K562 (cell line): ENCODE results near the gene DTD1. TPM values are rescaled to one million over a fixed set of nuclear protein-coding genes. Genes with fewer than 3 reads are reported as not detected.

Experiments
- ATAC-seq: fragments of 200-7000 bp; cut with Tn5 transposase; 3 replicates; pipeline ENCODE4 v1.9.1; 2020; ENCODE audit warnings: moderate library complexity
- BruUV-seq: library from RNA; stranded (reverse); fragments of 400-500 nt; replicated peaks from 2 replicates; lab custom pipeline; 2021; lab: Mats Ljungman, UMichigan
- CTCF ChIA-PET: fragments of 300-600 bp; formaldehyde crosslinking; extraction: SDS; loops from one replicate; lab custom pipeline; 2021; ENCODE audit warnings: low intra/inter-chr PET ratio; lab: Yijun Ruan, JAX
- POLR2A ChIA-PET: fragments of 300-600, 350-650 bp; sonication (Branson Sonifier 250); formaldehyde crosslinking; extraction: SDS; loops from one replicate; lab custom pipeline; 2021; ENCODE audit warnings: antibody characterized with exemption, inconsistent platforms; lab: Yijun Ruan, JAX
- DNase-seq, 4 experiments: peaks; one replicate each; pipeline versions ENCODE4 v3.0.0 to v3.0.0-alpha.2; 2011 to 2018; ENCODE audit warnings: low spot score in 3 of 4, mixed read lengths in 3 of 4; ENCODE audit errors: extremely low read depth in 1 of 4
- FAIRE-seq: peaks from 2 replicates; lab custom pipeline; 2011; peaks lifted over from hg19 to GRCh38; lab: Jason Lieb, UNC
- H2AFZ ChIP-seq: 2 replicates; pipeline ENCODE4 v1.6.0; 2011; ENCODE audit warnings: low read depth, low read length, control low read depth, inconsistent platforms
- H3K27ac ChIP-seq: fragments of 200-600 bp; 3 replicates; pipeline ENCODE4 v1.8.0; 2011; ENCODE audit warnings: low read depth, mild to moderate bottlenecking, control low read depth, inconsistent platforms, low read length, moderate library complexity, mixed read lengths; ENCODE audit errors: extremely low read depth
- H3K27me3 ChIP-seq, 2 experiments: fragments of 300-600 bp in 1 of 2; 2 replicates in 1 of 2; 3 replicates in 1 of 2; pipeline versions ENCODE4 v1.6.0 to v1.8.0; 2011; ENCODE audit warnings: inconsistent platforms in 2 of 2, low read length in 2 of 2, mild to moderate bottlenecking in 1 of 2, mixed read lengths in 1 of 2, moderate library complexity in 1 of 2; ENCODE audit not compliant: control insufficient read depth in 2 of 2, insufficient read depth in 2 of 2
- H3K36me3 ChIP-seq: fragments of 300-600 bp; 3 replicates; pipeline ENCODE4 v1.8.0; 2011; ENCODE audit warnings: mild to moderate bottlenecking, low read length, inconsistent platforms; ENCODE audit not compliant: control insufficient read depth, insufficient read depth
- H3K4me1 ChIP-seq, 2 experiments: fragments of 200-600 bp in 1 of 2; replicated peaks in 1 of 2; 2 replicates in 1 of 2; 3 replicates in 1 of 2; pipeline versions ENCODE4 v1.5.1 to v1.8.0; 2011; ENCODE audit warnings: inconsistent platforms in 2 of 2, low read length in 2 of 2, mild to moderate bottlenecking in 1 of 2, mixed read lengths in 1 of 2, moderate library complexity in 1 of 2; ENCODE audit not compliant: control insufficient read depth in 2 of 2, insufficient read depth in 2 of 2
- H3K4me2 ChIP-seq: 2 replicates; pipeline ENCODE4 v1.6.1; 2011; ENCODE audit warnings: low read length, control low read depth, inconsistent platforms, mixed read lengths; ENCODE audit not compliant: insufficient read depth
- H3K4me3 ChIP-seq: fragments of 200-600 bp; sonication (generic), shearing (Covaris generic); 2 replicates; pipeline ENCODE4 v1.5.1; 2016; ENCODE audit warnings: control low read depth, inconsistent platforms
- H3K79me2 ChIP-seq: fragments of 200-600 bp; 3 replicates; pipeline ENCODE4 v1.8.0; 2011; ENCODE audit warnings: low read length, inconsistent platforms; ENCODE audit not compliant: control insufficient read depth, insufficient read depth
- H3K9ac ChIP-seq, 2 experiments: 2 replicates each; pipeline versions ENCODE4 v1.6.0 to v1.6.1; 2011; ENCODE audit warnings: low read depth in 2 of 2, low read length in 2 of 2, control low read depth in 1 of 2, inconsistent platforms in 1 of 2, mild to moderate bottlenecking in 1 of 2, mixed read lengths in 1 of 2; ENCODE audit not compliant: insufficient read depth in 1 of 2
- H3K9me1 ChIP-seq: one replicate; pipeline ENCODE4 v1.6.0; 2011; ENCODE audit warnings: inconsistent platforms, mild to moderate bottlenecking, low read length, moderate library complexity; ENCODE audit not compliant: control insufficient read depth, insufficient read depth
- H3K9me3 ChIP-seq: replicated peaks from 2 replicates; pipeline ENCODE4 v1.5.1; 2011; ENCODE audit warnings: low read depth, low read length, inconsistent platforms; ENCODE audit not compliant: control insufficient read depth, insufficient read depth
- H4K20me1 ChIP-seq: replicated peaks from 2 replicates; pipeline ENCODE4 v1.6.1; 2011; ENCODE audit warnings: low read length, inconsistent platforms, mixed read lengths; ENCODE audit not compliant: control insufficient read depth, insufficient read depth
- KDM5B ChIP-seq: fragments of 200-600 bp; sonication (generic); IDR thresholded peaks from 2 replicates; pipeline ENCODE4 v1.6.1; 2012; ENCODE audit warnings: low read depth, mild to moderate bottlenecking, moderate library complexity, low read length, control low read depth, inconsistent platforms; ENCODE audit not compliant: insufficient replicate concordance
- MECOM ChIP-seq: fragments of 250-450 bp; sonication (Bioruptor Pico); IDR thresholded peaks from 2 replicates; pipeline ENCODE4 v1.8.0; 2022; ENCODE audit warnings: inconsistent platforms
- MED1 ChIP-seq: sonication (generic); formaldehyde crosslinking; IDR thresholded peaks from 2 replicates; pipeline ENCODE4 v1.8.1; 2023; ENCODE audit warnings: missing genetic modification reagents, borderline replicate concordance
- MTA1 ChIP-seq: fragments of 450-650 bp; IDR thresholded peaks from 2 replicates; pipeline ENCODE4 v1.6.1; 2017; ENCODE audit warnings: borderline replicate concordance
- NRF1 ChIP-seq, 2 experiments: fragments of 450-650 bp; IDR thresholded peaks in 1 of 2; conservative IDR thresholded peaks in 1 of 2; 2 replicates each; pipeline ENCODE4 v1.6.1; 2014; ENCODE audit warnings: mild to moderate bottlenecking in 2 of 2
- POLR2H ChIP-seq: IDR thresholded peaks from 2 replicates; pipeline ENCODE4 v1.6.1; 2016; ENCODE audit warnings: missing genetic modification characterization, low read depth, mild to moderate bottlenecking, control low read depth, missing compliant biosample characterization, moderate library complexity
- TCF3 ChIP-seq: sonication (generic); formaldehyde crosslinking; IDR thresholded peaks from 2 replicates; pipeline ENCODE4 v1.4.0; 2020; ENCODE audit warnings: mild to moderate bottlenecking, missing genetic modification reagents
- TCFL5 ChIP-seq: fragments of 250-450 bp; sonication (Bioruptor Pico); conservative IDR thresholded peaks from 2 replicates; pipeline ENCODE4 v1.6.1; 2021; ENCODE audit warnings: mild to moderate bottlenecking, moderate library complexity, matching md5 sums
- WHSC1 ChIP-seq: IDR thresholded peaks from one replicate; pipeline ENCODE4 v1.6.1; 2012; ENCODE audit warnings: low read length, control low read depth, inconsistent platforms
- ZNF175 ChIP-seq: fragments of 200-800 bp; sonication (Bioruptor generic); IDR thresholded peaks from 2 replicates; pipeline ENCODE4 v1.6.1; 2016; ENCODE audit warnings: low read depth, mild to moderate bottlenecking, missing genetic modification characterization, missing compliant biosample characterization
- ZNF24 ChIP-seq: fragments of 450-650 bp; IDR thresholded peaks from 2 replicates; pipeline ENCODE4 v1.6.1; 2016
- ZNF764 ChIP-seq: fragments of 250-450 bp; sonication (Bioruptor Pico); IDR thresholded peaks from 2 replicates; pipeline ENCODE4 v1.4.0; 2020; ENCODE audit warnings: low read depth, mild to moderate bottlenecking, moderate library complexity
- ZSCAN32 ChIP-seq: fragments of 450-650 bp; formaldehyde crosslinking; IDR thresholded peaks from 2 replicates; pipeline ENCODE4 v1.4.0; 2020; ENCODE audit warnings: mild to moderate bottlenecking, moderate library complexity
- WGBS: fragments of 100-300 bp; shearing (Covaris generic); methylation state at CpG from one replicate; pipeline ENCODE4 v1.1.6; 2016; ENCODE audit warnings: low coverage, mixed read lengths; ENCODE audit not compliant: insufficient coverage; ENCODE audit errors: missing lambda C conversion rate; 5-methylcytosine and 5-hydroxymethylcytosine counted together
- in situ Hi-C: fragments of 300-500 bp; cut with MboI; formaldehyde crosslinking; loops from 4 replicates; pipeline ENCODE4 v1.15.0; 2018; ENCODE audit warnings: inconsistent platforms, mixed read lengths
- intact Hi-C: fragments of 100-400 bp; cut with micrococcal nuclease; formaldehyde crosslinking; loops from 2 replicates; pipeline ENCODE4 v1.14.2; 2022
- polyA plus RNA-seq, 8 experiments: library from polyadenylated mRNA; depleted of rRNA in 4 of 8; stranded (reverse) in 5 of 8; unstranded in 3 of 8; fragments of >200 nt; fragmentation: Nextera tagmentation in 2 of 8; fragmentation: Illumina TruSeq in 1 of 8; extraction: Ambion mirVana in 2 of 8; extraction: Trizol in 1 of 8; gene quantifications; 2 replicates each; pipeline versions ENCODE4 v1.2.1 to v1.2.3, GENCODE V29; 2011 to 2014; ENCODE audit warnings: inconsistent platforms in 1 of 8, missing spikeins in 1 of 8
- total RNA-seq, 7 experiments: library from RNA; depleted of rRNA in 6 of 7; stranded (reverse); fragments of >200 nt in 6 of 7; fragmentation: Illumina TruSeq in 2 of 7; extraction: Trizol in 2 of 7; gene quantifications; 2 replicates each; pipeline versions ENCODE4 v1.2.1 to v1.2.3, GENCODE V29; 2011 to 2021; ENCODE audit warnings: low replicate concordance in 1 of 7
- TF ChIP-seq, protein P1 (sequence below), 2 experiments: IDR thresholded peaks; 2 replicates each; pipeline ENCODE4 v1.6.1; 2011; ENCODE audit warnings: borderline replicate concordance in 1 of 2, control low read depth in 1 of 2, low read depth in 1 of 2, low read length in 1 of 2, mild to moderate bottlenecking in 1 of 2, mixed read lengths in 1 of 2, moderate library complexity in 1 of 2; ENCODE audit not compliant: insufficient read depth in 1 of 2, insufficient read length in 1 of 2, poor library complexity in 1 of 2, severe bottlenecking in 1 of 2; ENCODE audit errors: extremely low read depth in 1 of 2

DTD1 gene
- total and polyA plus RNA-seq, 9 of the 15 experiments (the other 6 are each of a cell fraction or from before 2014, with no cell fraction given): 5.7 to 28.6 (median 26.8) TPM

GRCh38 chr20:18767676-18768075, 179.8 kb downstream of the DTD1 start:
- Histone ChIP-seq H3K9ac (no peak overlapping the region), H3K9me3 (no peaks in the 10 kb centered on the region), H3K79me2 (no peaks in the 10 kb centered on the region), H3K36me3 (no peaks in the 10 kb centered on the region), H3K4me2 (no peak overlapping the region), H3K9me1 (no peaks in the 10 kb centered on the region), H2AFZ (no peak overlapping the region), H3K27me3 (peaks cover 0 to 8% of the 10 kb centered on the region in 2 experiments; a peak in 1 of 5 replicates), H3K27ac (no peak overlapping the region), H4K20me1 (no peaks in the 10 kb centered on the region), H3K4me1 (no peaks in the 10 kb centered on the region; a peak in 1 of 5 replicates), H3K4me3 (no peak overlapping the region)
- ChIA-PET POLR2A (interaction anchor here (0.6 kb wide), 1 partner anchor 376 kb away, joined by 3 read pairs; no protein-coding TSS in a partner anchor), CTCF (no interaction called here)
- no peak for TF ChIP-seq TCF3 (CRISPR knock-in tag)
- TF ChIP-seq TCFL5 (CRISPR knock-in tag): no peak
- TF ChIP-seq KDM5B: no peak
- no peak for TF ChIP-seq ZNF175 (CRISPR knock-in tag)
- TF ChIP-seq ZNF764 (CRISPR knock-in tag): no peak
- TF ChIP-seq MTA1: no peak
- TF ChIP-seq MED1 (CRISPR knock-in tag): no peak
- no peak for TF ChIP-seq WHSC1
- no peak for TF ChIP-seq POLR2H (tag)
- TF ChIP-seq ZSCAN32 (CRISPR knock-in tag): no peak
- no peak for TF ChIP-seq MECOM (CRISPR knock-in tag)
- no peak for TF ChIP-seq ZNF24
- TF ChIP-seq NRF1 (conservative IDR thresholded peaks at IDR 0.05 in 1 of 2, IDR thresholded peaks at IDR 0.05 in 1 of 2): no peak
- TF ChIP-seq, protein P1, sequence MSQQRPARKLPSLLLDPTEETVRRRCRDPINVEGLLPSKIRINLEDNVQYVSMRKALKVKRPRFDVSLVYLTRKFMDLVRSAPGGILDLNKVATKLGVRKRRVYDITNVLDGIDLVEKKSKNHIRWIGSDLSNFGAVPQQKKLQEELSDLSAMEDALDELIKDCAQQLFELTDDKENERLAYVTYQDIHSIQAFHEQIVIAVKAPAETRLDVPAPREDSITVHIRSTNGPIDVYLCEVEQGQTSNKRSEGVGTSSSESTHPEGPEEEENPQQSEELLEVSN (IDR thresholded peaks at IDR 0.05; ENCODE audit: borderline replicate concordance in 1 of 2, extremely low read depth in 1 of 2, insufficient read depth in 1 of 2, insufficient read length in 1 of 2, low read depth in 1 of 2, low read length in 1 of 2, poor library complexity in 1 of 2, severe bottlenecking in 1 of 2): no peak
- intact Hi-C loops (no loop called here), in situ Hi-C loops (no loop called here)
- BruUV-seq: no TSS peak
- 9% methylated on average over 4 of the region's 5 CpGs for WGBS
- no peak for FAIRE-seq
- ATAC-seq: no peak
- DNase-seq: no peak
